Effector CD8-positive, alpha-beta T cell (primary cell): ENCODE measurements around the gene RUVBL2.

Experiments used
- DNase-seq: peaks from one replicate; lab custom pipeline; 2025; lab: John Stamatoyannopoulos, UW
- total RNA-seq, 4 experiments: gene quantifications; one replicate each; lab custom pipeline; 2026; lab: John Stamatoyannopoulos, UW

Gene RUVBL2
- 42.8 to 103 (median 48.7) reads per million in 4 experiments for total RNA-seq

DNA sequence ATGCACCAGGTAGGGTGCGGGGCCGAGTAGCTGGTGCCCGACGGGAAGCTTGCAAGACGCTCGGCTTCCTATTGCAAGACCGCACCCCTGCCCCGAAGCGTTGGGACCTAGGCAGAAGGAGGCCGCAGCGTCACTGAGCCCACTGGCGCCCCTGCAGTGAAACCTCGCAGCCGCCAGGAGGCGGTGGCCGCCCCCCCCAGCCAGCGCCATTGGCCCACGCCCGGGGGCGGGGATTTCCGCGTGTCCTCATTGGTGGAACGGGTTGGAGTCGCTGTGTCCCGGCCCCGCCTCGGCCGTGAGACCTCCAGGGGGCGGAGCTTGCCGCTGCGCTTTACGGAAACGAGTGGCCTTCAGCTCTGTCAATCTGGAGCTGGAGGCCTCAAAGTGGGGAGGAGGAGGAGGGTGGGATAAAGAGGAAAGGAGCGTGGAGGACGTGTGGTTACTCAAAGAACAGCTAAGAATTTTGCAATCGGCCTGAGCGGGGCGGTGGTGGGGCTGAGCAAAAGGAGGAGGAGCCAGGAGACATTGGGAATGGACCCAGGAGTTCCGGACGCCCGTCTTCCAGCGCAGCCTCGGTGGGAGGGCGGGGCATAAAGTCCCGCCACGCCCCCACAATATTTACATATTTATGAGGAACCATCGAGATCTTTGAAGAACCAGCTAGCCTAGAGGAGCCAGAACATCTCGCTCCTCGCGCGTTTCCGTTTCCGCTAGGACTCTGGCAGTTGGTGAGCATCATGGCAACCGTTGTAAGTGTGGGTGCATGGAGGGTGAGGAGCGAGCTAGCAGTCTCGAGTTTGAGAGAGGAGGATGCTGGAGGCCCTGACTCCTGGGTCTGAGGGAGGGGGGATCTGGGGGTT is at the start of gene RUVBL2, which contains the start of gene GYS1:
Gene RUVBL2, plus strand, starts transcription at position 713 of the 860 bp plus-strand sequence. Its CDS starts 25 bp downstream, at position 738.
Gene GYS1, minus strand, starts transcription at position 135 of the 860 bp plus-strand sequence. CDS start 197 bp downstream, outside the sequence.
- peak; percentile 98 for DNase-seq

DNA sequence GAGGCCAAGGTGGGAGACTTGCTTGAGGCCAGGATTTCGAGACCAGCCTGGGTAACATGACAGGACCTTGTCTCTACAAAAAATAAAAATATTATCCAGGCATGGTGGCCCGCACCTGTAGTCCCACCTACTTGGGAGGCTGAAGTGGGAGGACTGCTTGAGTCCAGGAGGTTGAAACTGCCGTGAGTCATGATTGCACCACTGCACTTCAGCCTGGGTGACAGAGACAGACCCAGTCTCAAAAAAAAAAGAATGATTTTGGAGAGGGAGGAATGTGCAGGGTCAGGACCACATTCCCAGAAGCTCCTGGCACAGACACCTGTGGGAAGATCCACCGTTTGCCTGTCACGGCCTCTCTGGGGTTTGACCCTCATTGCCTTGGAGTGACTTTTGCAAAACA is 48.3 kb upstream of the RUVBL2 start:
- no peak for DNase-seq

DNA sequence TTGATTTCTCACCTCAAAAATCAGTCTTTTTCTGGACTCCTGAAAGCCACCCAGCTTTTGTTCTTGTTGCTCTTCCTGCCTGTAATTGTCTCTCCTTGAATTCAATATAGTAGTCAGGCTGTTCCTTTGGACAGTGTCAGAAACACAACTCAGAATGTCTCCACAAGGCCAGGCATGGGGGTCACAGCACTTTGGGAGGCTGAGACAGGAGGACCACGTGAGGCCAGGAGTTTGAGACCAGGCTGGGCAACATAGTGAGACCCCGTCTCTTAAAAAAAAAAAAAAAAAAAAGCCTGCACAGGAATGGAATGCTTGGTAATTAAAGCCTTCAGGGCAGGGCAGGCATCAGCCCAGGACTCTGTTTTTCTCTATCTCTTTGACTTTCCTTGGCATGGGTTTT is 47.9 kb upstream of the RUVBL2 start:
- no peak for DNase-seq

DNA sequence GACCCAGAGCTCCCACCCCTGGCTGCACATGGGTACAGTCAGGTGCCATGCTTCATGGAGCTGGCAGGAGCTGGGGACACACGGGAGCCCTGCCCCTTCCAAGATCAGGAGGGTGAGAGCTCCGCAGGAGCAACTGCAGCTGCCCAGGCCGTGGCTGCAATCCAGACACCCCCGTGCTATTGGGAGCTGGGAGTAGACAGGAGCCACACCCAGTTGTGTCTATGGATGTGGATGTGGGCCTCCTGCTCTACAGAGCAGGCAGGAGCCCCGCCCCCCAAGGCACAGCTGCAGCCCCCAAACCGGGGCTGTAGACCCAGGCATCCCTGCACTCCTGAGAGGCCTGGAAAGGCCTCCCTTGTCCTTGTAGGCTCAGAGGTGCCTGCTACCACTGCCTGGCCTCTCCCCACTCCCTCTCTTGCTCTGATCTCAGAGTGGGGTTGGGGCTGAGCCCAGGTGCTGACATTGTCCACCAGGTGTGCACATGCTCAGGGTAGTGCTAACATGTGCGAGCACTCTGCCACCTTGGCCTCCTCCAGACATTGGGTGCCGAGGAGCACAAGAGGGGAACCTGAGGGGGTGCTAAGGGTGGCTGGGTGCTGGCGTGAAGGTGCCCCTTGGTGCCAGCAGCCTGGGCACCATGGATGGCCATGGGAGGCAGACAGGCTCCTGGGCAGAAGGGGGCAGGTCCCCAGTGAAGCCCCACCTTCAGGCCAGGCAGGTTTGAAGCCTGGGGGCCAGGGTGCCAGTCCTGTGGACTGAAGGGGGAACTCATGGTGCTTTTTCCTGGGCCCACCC is 47.0 kb upstream of the RUVBL2 start:
- DNase-seq: no peak

DNA sequence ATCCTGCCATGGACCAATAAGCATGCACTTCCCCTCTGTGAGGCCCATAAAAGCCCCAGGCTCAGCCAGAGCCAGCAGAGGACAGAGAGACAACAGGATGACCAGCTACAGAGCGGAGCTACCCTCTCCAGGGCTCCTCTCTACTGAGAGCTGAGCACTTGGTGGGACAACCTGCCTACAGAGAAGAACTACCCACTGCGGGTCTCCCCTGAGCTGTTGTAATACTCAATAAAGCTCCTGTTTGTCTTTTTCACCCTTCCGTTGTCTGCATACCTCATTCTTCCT is 46.5 kb upstream of the RUVBL2 start:
- no peak for DNase-seq

DNA sequence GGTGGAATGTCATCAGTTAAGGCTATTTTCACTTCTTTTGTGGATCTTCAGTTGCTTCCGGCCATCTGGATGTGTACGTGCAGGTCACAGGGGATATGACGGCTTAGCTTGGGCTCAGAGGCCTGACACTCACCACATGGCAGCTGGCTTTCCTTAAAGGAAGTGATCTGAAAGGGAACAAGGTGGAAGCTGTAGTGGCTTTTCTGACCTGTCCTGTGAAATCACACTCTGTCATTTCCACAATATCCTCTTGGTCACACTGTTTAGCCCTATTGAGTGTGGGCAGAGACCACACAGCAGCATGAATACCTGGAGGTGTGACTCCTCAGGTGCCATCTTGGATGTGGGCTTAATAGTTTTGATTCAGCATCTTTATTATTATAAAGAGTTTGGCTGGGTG is 43.5 kb upstream of the RUVBL2 start:
- no peak for DNase-seq

DNA sequence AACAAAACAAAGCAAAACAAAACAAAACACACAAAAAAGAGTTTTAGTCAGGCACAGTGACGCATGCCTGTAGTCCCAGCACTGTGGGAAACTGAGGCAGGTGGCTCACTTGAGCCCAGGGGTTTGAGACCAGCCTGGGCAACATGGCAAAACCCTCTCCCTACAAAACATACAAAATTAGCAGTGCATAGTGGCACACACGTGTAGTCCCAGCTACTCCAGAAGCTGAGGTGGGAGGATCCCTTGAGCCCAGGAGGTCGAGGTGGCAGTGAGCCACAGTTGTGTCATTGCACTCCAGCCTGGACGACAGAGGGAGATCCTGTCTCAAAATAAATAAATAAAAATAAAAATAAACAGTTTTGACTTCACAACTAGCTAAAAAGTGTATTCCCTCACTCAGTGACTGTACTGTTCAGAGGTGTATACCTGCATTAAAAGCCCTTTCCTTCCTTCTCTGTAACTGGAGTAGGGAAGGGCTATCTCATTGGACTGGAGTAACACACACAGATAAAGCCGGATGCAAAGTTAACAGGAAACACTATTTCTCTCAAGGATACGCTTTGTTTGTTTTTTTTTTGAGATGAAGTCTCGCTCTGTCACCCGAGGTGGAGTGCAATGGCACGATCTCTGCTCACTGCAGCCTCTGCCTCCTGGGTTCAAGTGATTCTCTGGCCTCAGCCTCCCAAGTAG is 42.7 kb upstream of the RUVBL2 start:
- DNase-seq: no peak

DNA sequence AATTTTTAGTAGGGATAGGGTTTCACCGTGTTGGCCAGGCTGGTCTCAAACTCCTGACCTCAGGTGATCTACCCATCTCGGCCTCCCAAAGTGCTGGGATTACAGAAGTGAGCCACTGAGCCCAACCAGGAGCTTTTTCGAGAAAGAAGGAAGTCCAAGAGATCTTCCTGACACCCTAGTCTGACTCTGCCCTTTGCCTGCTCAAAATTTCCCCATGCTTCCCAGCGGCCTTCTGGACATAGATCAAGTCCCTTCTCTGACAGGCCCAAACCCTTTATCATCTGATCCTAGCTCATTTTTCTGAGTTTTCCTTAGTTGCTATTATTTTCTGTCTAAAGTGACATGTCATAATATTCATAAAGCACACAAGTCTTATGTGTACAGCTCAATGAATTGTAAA is 40.5 kb upstream of the RUVBL2 start:
- no peak for DNase-seq

DNA sequence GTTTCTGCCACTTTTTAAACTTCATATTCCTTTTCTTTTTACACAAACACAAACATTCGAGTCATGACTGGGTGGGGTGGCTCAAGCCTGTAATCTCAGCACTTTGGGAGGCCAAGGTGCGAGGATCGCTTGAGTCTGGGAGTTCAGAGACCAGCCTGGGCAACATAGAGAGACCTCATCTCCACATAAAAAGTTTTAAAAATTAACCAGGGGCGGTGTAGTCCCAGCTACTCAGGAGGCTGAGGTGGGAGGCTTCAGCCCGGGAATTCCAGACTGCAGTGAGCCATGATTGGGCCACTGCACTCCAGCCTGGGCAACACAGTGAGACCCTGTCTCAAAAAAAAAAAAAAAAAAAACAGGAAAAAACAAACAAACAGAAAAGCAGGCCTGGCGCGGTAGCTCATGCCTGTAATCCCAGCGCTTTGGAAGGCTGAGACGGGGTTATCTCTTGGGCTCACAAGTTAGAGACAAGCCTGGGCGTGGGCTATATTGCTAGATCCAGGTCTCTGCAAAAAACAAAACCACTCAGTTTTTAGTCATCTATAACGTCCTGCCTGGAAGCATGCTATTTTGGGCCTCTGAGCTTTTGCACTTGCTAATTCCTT is 39.6 kb upstream of the RUVBL2 start:
- DNase-seq: no peak

DNA sequence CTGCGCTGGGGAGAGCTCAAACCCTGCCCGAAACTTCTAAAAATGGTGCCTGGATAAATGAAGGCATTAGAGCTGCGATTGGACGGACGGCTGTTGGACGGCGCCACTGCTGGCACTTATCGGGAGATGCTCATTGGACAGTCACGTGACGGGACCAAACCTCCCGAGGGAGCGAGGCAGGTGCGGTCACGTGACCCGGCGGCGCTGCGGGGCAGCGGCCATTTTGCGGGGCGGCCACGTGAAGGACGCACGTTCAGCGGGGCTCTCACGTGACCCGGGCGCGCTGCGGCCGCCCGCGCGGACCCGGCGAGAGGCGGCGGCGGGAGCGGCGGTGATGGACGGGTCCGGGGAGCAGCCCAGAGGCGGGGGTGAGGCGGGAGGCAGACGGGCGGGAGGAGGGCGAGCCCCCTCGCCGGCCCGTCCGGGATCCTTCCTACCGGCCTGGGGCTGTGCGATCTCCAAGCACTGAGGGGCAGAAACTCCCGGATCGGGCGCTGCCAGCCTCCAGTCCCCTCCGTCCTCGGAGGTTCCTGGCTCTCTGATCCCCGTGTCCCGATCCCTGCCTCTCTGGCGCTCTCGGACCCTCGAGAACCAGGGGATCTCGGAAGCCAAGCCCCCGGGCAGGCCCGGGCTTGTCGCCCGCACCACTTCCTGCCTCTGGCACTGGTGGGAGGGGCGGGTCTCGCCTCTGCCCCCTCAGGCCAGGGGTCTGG is 38.9 kb upstream of the RUVBL2 start, which contains the start of gene BAX:
Gene BAX, plus strand, starts transcription at position 281 of the 713 bp plus-strand sequence. Its CDS starts 54 bp downstream, at position 335.
- DNase-seq: peak; percentile 77

DNA sequence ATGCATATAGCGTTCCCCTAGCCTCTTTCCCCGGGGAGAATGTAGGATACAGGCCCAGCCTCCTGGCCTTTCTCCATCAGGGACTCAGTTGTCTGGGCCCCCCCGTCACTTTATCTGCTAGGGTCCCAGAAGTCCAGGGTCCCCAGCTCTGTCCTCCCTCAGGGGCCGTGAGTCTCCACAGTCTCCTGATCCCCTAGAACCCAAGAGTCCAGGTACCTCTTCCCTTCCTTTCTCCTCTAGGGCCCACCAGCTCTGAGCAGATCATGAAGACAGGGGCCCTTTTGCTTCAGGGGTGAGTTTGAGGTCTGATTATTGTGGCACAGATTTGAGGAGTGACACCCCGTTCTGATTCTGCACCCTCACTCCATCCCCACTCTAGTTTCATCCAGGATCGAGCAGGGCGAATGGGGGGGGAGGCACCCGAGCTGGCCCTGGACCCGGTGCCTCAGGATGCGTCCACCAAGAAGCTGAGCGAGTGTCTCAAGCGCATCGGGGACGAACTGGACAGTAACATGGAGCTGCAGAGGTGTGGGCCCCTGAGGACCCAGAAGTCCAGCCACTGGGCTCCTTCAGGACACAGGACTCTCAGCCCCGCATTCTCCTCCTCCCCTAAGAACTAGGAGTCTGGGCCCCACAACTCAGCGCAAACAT is 38.3 kb upstream of the RUVBL2 start:
- no peak for DNase-seq

DNA sequence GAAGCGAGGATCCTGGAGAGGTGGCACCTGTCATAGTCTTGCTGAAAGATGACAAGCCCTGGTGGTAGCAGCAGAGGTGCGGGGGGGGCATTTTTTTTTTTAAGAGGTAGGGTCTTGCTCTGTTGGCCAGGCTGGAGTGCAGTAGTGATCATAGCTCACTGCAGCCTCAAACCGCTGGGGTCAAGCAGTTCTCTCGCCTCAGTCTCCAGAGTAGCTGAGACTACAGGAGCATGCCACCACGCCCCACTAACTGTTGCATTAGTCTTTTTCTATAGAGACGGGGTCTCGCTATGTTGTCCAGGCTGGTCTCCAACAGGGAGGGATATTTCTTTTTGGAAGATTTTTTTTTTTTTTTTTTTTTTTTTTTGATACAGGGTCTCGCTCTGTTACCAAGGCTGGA is 35.7 kb upstream of the RUVBL2 start:
- no peak for DNase-seq

DNA sequence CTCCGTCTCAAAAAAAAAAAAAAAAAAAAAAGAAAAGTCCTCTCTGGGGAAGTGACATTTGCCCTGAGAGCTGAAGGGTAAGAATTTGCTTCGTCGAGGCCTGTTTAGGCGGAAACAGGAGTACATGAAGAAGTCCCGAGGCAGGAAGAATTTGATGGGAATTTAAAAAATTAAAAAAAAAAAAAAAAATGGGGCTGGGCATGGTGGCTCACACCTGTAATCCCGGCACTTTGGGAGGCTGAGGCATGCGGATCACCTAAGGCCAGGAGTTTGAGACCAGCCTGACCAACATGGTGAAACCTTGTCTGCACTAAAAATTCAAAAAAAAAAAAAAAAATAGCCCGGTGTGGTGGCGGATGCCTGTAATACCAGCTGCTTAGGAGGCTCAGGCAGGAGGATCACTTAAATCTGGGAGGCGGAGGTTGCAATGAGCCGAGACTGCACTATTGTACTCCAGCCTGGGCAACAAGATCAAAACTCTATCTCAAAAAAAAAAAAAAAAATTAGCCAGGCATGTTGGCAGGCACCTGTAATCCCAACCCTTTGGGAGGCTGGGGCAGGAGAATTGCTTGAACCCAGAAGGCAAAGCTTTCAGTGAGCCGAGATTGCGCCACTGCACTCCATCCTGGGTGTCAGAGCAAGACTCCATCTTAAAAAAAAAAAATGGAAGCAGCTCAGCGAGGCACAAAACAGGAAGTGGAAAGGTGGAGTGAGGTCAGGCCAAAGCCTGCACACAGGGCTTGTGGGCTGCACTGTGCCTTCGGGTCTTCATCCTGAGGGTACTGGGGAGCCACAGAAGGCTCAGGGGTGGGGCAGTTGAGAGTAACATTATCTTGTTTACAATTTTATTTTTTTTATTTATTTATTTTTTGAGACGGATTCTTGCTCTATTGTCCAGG is 34.1 kb upstream of the RUVBL2 start:
- no peak for DNase-seq

DNA sequence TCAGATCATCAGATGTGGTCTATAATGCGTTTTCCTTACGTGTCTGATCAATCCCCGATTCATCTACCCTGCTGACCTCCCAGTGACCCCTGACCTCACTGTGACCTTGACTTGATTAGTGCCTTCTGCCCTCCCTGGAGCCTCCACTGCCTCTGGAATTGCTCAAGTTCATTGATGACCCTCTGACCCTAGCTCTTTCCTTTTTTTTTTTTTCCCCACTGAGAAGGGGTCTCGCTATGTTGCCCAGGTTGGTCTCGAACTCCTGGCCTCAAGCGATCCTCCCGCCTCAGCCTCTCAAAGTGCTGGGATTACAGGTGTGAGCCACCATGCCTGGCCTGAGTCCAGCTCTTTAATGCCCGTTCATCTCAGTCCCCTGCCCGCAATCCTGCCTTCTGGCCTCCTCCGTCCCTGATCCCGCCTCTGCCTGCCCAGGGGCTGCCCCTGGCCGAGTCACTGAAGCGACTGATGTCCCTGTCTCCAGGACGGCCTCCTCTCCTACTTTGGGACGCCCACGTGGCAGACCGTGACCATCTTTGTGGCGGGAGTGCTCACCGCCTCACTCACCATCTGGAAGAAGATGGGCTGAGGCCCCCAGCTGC is 32.5 kb upstream of the RUVBL2 start:
- DNase-seq: no peak

DNA sequence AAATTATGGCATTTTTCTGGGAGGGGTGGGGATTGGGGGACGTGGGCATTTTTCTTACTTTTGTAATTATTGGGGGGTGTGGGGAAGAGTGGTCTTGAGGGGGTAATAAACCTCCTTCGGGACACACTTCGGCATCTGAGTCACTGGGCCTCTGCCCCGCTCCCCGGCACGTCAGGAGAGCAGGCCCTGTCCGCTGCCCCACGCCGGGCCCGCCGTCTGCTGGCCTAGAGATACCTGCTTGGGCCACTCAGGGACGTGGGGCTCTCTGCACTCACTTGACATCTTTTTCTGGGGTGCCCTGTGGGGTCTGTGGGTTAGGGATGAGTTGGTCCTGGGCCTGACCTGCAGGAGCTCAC is 32.0 kb upstream of the RUVBL2 start:
- DNase-seq: no peak

DNA sequence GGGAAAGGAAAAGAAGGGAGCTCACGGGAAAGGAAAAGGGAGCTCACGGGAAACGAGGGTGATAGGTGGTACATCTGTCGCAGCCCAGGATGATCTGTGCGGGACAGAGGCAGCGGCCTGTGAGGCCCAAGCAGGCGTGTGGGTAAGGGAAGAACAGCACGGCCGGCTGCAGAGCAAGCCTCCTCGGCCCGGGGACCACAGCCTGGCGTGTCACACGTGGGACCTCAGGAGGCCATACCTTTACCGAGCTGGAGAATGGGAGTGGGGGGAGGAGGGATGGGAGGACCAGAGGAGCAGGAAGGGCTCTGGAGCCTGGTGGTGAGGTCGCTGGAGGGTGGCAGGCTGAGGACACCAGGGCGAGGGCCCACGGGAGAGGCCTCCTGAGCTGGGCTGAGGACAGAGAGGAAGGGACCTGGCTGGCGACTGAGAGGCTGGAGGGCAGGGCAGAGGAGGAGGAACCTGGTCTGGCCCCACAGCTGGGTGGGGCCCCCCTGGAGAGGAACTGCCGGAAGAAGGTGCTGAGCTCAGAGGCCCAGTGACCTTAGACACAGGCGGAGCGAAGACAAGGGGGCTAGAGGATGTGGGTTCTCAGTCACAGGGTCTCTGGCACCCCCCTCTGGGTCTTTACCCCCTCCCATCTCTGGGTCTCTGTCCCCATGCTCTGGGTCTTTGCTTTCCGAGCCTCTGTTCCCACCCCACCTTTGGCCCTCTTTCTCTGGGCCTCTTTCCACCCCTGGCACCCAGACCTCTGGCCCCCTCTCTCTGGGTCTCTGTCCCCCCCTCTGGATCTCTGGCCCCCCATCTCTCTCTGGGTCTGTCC is 31.4 kb upstream of the RUVBL2 start:
- no peak for DNase-seq

DNA sequence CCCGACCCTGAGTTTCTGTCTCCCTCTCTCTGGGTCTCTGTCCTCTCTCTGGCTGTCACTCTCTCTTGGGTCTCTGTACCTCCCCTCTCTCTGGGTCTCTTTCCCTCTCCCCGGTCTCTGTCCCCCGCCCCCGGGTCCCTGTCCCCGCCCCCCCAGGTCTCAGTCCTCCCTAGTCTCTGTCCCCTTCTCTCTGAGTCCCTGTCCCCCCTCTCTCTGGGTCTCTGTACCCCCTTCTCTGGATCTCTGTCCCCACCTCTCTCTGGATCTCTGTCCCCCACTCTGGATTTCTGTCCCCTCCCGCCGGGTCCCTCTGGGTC is 30.9 kb upstream of the RUVBL2 start:
- DNase-seq: no peak

DNA sequence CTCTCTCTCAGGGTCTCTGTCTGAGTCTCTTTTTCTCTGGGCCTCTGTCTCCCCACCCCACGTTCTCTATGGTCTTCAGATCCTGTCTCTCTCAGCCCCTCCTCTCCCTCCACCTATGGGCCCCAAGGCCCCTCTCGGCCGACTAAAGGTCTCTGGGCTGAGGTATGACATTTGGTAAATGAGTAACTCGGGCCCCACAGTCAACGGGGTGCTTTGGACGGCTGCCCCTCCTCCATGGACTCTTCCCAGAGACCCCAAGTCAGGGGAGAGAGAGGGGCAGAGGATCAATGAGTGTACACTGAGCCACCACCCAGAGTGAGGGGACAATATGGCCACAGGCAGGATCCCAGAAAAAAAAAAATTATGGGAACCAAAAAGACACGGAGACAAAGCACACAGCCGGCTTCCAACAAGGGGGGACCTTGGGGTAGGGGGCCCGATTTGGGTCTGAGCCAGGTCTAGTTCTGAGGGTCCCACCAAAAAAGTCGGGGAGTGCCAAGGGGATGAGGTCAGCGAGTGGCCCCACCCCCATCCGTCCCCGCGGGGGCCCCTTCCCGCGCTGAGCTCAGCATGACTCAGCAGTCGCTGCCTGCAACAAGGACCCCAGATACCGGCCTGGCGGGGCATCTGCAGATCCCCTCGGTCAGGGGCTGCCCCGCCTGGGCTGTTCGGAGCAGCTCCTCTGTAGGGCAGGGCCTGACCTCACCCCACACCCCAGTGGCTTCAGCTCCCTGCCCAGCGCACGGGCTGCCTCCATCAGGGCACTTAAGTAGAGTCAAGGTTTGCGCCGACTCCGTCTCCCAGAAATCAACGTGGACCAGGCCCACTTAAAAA is 30.1 kb upstream of the RUVBL2 start:
- DNase-seq: peak; percentile 10
